Stimulated activated CD8-positive, alpha-beta memory T cell treated with anti-CD3 and anti-CD28 coated beads, Interleukin-15, amount 100 ng/mL, for 24 hours (primary cell): ENCODE results near the gene NUAK2.

Source experiments
- DNase-seq: peaks from one replicate; pipeline ENCODE4 v3.0.0-alpha.2; 2020; ENCODE audit warnings: low read depth

Gene NUAK2

GRCh38 chr1:205274041-205274691 is 47.4 kb downstream of the NUAK2 start:
- DNase-seq, result no peak

GRCh38 chr1:205273551-205273982 is 48.0 kb downstream of the NUAK2 start:
- peak; percentile 64 for DNase-seq

GRCh38 chr1:205272536-205272935 is 49.0 kb downstream of the NUAK2 start:
- DNase-seq, result no peak

GRCh38 chr1:205271745-205272144 is 49.8 kb downstream of the NUAK2 start:
- no peak for DNase-seq

- DNase-seq, result no peak
Measured at GRCh38 chr1:205271277-205271676, 50.3 kb downstream of the NUAK2 start.

- no peak for DNase-seq
Measured at GRCh38 chr1:205270764-205271163, 50.8 kb downstream of the NUAK2 start.

GRCh38 chr1:205270271-205270670 is 51.3 kb downstream of the NUAK2 start:
- no peak for DNase-seq

- no peak for DNase-seq
Measured at GRCh38 chr1:205269711-205270110, 51.8 kb downstream of the NUAK2 start.

GRCh38 chr1:205268846-205269680 is 52.5 kb downstream of the NUAK2 start:
- DNase-seq, result no peak

GRCh38 chr1:205267306-205267902 is 54.1 kb downstream of the NUAK2 start:
- no peak for DNase-seq

GRCh38 chr1:205266611-205267305 is 54.8 kb downstream of the NUAK2 start:
- no peak for DNase-seq

GRCh38 chr1:205263580-205264190 is 57.9 kb downstream of the NUAK2 start:
- DNase-seq, result no peak

GRCh38 chr1:205262731-205263171 is 58.8 kb downstream of the NUAK2 start:
- DNase-seq, result no peak

- DNase-seq, result no peak
Measured at GRCh38 chr1:205261946-205262691, 59.4 kb downstream of the NUAK2 start.

- no peak for DNase-seq
Measured at GRCh38 chr1:205260948-205261732, 60.4 kb downstream of the NUAK2 start.

- no peak for DNase-seq
Measured at GRCh38 chr1:205259998-205260397, 61.5 kb downstream of the NUAK2 start.

GRCh38 chr1:205259324-205259832 is 62.2 kb downstream of the NUAK2 start:
- DNase-seq, result no peak

GRCh38 chr1:205258719-205259118 is 62.8 kb downstream of the NUAK2 start:
- DNase-seq, result no peak

GRCh38 chr1:205258261-205258691 is 63.3 kb downstream of the NUAK2 start:
- no peak for DNase-seq

GRCh38 chr1:205257735-205258134 is 63.8 kb downstream of the NUAK2 start:
- no peak for DNase-seq
